IPS-18c (cell line): ENCODE results near the gene SSRP1.

Source experiments
- H3K4me3 ChIP-seq: 2 replicates; pipeline ENCODE4 v1.7.0; 2013; ENCODE audit warnings: low read depth, mild to moderate bottlenecking, low read length, moderate library complexity; ENCODE audit not compliant: insufficient read depth
- H3K9me3 ChIP-seq: one replicate; pipeline ENCODE4 v1.6.1; 2013; ENCODE audit warnings: mild to moderate bottlenecking, low read length, moderate library complexity; ENCODE audit not compliant: control insufficient read depth, insufficient read depth

Gene SSRP1, protein sequence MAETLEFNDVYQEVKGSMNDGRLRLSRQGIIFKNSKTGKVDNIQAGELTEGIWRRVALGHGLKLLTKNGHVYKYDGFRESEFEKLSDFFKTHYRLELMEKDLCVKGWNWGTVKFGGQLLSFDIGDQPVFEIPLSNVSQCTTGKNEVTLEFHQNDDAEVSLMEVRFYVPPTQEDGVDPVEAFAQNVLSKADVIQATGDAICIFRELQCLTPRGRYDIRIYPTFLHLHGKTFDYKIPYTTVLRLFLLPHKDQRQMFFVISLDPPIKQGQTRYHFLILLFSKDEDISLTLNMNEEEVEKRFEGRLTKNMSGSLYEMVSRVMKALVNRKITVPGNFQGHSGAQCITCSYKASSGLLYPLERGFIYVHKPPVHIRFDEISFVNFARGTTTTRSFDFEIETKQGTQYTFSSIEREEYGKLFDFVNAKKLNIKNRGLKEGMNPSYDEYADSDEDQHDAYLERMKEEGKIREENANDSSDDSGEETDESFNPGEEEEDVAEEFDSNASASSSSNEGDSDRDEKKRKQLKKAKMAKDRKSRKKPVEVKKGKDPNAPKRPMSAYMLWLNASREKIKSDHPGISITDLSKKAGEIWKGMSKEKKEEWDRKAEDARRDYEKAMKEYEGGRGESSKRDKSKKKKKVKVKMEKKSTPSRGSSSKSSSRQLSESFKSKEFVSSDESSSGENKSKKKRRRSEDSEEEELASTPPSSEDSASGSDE

DNA sequence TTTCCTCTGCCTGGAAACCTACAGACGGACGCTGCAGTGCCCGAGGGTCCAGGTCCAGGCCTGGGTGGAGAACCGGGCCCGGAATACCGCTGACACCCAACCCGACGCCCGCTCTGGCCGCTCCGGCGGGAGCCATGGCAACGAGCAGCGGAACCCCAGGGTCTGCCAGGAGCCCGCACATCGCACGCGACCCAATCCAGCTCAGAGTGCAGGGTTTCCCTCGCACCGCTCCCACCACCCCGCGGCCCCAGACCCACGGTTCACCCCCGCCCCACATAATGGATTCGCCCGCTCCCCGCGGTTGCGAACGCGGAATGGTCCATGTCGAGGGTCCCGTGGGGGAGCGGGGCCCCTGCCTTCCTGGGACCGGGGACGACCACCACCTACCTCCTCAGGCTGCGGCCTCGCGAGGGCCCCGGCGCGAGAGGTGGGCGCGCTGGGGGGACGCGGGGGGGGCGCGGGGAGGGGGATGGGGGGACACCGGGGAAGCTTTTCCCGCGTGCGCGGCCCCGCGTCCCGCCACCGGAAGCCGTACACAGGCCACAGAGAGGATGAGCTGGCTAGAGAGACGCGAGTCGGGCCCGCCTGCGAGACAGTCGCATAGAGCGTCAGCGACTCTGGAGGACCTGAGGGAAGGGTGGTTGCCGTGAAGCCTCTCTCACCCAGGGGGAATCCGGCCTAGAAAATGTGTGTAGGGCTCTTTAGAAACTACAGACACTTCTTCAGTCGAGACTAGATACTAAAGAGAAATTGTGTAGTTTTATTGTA, at the start of gene SSRP1:
Gene SSRP1, minus strand, starts transcription at position 550 of the 768 bp plus-strand sequence. CDS start 771 bp downstream, outside the sequence.
- peak within 1 kb of the TSS; percentile 82 for H3K4me3 ChIP-seq

DNA sequence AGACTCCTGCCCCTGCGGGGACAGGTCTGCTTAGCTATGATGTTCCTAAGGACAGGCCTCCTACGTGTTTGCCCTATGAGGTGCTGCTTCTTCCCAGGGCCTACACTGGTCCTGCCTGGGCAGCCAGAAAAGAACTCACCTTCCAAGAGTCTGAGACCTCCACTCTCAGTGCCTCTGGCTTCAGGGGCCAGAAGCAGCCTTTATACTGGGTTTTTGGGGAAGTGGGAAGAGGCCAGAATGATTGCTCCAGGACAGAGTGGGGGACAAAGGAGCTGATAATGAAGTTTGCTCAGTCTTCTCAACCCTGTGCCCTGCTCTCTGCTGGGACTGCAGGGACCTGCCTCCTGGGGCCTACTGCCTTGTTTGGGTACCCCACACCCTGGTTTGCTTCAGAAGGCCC, 45.3 kb upstream of the SSRP1 start, which contains the start of gene PRG3:
Gene PRG3, minus strand, starts transcription at position 176 of the 400 bp plus-strand sequence. CDS start 442 bp downstream, outside the sequence.
- no peak within 1 kb of the TSS for H3K4me3 ChIP-seq

More for the DNA sequence above, at the start of gene SSRP1:
- H3K9me3 ChIP-seq, result no peaks in the 10 kb centered on the region

DNA sequence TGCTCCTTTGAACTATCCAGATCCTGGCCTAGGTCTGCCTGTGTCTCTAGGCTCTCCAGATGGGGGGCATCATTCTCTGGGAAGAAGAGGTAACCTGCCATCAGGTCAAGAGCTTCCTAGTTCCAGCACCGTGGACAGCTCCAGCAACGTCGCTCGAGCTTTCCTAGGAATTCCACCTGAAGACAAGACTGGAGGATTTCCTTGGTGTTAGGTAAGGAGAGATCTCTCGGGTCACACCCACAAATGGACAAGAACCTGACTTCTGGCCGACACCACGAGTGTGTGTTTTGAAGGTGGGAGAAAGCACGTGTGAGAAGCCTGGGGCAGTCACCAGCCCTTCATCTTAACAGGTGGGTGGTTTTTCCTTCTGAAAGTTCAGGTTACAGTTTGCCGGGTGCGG, 44.0 kb upstream of the SSRP1 start:
- Histone ChIP-seq H3K9me3 (no peaks in the 10 kb centered on the region), H3K4me3 (no peak overlapping the region)

More for the DNA sequence above, 45.3 kb upstream of the SSRP1 start, which contains the start of gene PRG3:
- H3K9me3 ChIP-seq, result no peaks in the 10 kb centered on the region

DNA sequence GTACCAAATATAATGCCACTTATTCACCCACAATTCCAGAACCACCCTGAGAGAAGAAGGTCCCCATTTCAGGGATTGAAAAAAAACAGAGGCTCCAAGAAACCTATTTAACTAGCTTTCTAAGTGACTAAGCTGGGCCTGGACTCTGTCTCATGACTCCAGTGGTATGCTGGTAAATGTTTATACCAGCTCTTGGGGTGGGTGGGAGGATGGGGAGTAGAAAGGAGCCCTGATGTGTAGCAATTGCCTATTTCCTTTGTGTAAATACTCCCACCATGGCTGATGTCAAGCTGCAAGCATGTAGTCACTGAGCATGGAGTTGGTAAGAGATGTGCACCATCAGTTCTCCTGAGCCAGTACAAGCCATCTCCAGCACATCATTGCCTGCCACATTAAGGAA, 42.5 kb upstream of the SSRP1 start:
- Histone ChIP-seq H3K9me3 (no peaks in the 10 kb centered on the region), H3K4me3 (no peak overlapping the region)

DNA sequence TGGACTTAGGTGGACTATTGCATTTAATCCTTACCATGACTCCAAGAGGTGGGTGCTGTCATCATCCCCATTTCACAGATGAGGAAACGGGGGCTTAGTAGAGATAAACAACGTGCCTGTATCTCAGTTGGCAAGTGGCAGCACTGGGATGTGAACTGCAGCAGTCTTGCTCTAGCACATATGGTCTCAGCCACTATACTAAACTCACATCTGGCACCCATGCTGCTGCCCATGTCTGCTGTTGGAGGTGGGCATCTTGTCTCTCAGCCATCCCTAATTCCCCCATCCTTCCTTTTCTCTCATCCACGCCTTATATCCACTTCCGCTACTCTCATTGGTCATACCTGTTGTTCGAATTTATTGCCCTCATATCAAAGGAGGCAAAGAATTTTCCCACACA, 41.4 kb upstream of the SSRP1 start:
- H3K9me3 ChIP-seq, result no peaks in the 10 kb centered on the region

DNA sequence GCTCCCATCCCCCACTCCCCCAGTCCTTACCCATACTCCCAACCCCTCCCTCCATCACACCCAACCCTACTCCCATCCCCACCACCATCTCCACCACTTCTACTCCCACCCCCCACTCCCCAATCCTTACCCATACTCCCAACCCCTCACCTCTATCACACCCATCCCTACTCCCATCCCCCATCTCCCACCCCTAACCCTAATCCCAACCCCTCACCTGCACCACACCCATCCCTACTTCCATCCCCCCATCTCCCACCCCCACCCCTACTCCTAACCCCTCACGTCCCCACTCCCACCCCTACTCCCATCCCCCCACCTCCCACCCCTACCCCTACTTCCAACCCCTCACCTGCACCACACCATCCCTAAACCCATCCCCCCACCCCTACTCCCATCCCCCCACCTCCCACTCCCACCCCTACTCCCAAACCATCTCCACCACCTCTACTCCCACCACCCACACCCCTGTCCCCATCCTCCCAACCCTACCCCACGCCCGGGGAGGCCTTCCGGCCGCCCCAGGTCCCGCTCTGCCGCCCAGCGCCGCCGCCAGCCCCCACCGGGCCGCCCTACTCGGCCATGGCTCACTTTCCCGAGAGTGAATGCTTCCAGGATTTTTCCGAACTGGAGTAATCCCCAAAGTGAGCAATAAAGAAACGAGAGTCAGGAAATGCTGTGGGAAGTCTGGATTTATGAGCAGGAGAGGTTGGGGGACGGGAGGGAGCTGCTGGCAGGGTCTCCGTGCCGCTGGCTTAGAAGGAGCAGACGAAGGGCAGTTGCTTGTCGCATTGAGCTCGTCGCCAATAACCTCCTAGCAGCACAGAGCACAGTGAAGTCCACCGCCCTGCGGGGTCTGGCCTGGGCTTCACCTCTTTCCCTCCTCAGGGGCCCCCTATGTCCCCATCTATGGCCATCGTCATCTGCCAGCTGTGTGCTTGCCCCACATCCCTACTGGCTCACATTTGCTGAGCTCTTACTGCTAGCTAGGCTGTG, 40.7 kb upstream of the SSRP1 start:
- Histone ChIP-seq H3K4me3 (no peak overlapping the region), H3K9me3 (no peaks in the 10 kb centered on the region)

More for the DNA sequence above, 41.4 kb upstream of the SSRP1 start:
- no peak overlapping the region for H3K4me3 ChIP-seq

DNA sequence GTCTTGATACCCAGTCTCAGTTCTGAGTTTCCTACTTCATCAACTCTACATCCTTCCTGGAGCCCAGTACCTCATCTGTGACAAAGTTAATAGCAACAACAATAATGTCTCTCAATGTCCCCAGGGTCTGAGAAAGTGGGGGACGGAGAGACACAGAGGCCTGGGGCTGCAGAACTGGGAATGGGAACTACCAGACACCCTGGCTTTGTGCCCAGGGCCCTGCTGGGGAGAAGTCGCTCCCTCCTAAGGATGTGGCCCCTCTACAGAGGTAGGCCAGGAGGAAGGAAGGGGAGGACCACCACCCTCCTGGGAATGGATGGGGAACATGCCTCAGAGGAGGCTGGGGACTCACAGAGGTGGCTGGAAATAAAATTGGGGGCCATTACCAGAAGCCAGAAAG, 39.8 kb upstream of the SSRP1 start:
- Histone ChIP-seq H3K4me3 (no peak overlapping the region), H3K9me3 (no peaks in the 10 kb centered on the region)

DNA sequence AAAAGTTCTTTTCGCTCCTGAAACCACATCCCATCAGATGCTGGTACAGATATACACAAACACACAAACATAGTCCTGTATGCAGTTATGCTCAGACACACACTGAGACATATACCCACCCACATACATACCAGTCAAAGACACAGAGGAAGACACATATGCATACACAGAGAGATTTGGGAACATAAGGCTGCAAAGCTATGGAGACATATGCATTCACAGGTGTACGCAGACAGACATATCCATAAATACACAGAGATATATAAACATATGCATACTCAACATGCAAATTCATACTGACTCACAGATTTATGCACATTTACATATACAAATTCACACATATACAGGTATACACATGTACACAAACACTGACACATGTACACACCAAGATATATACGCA, 39.3 kb upstream of the SSRP1 start:
- Histone ChIP-seq H3K9me3 (no peaks in the 10 kb centered on the region), H3K4me3 (no peak overlapping the region)

DNA sequence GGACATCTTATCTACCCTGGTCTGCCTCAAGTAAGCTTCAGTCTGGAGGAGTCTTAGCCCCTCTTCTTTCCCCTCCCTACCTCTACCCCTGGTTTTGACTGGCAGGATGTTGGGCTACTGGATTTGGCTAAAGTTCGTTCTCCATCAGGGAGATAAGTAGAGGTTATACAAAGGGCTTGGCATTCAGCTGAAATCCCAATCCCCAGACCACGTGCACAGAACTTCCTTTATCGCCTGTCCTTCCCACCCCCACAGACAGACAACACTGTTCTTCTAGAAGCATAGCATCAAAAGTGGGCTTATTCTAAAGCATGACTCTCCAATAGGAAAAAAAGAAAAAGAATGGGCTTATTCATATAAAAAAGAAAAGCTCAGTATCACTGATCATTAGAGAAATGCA, 37.5 kb upstream of the SSRP1 start:
- no peak overlapping the region for H3K4me3 ChIP-seq
- H3K9me3 ChIP-seq, result no peaks in the 10 kb centered on the region

DNA sequence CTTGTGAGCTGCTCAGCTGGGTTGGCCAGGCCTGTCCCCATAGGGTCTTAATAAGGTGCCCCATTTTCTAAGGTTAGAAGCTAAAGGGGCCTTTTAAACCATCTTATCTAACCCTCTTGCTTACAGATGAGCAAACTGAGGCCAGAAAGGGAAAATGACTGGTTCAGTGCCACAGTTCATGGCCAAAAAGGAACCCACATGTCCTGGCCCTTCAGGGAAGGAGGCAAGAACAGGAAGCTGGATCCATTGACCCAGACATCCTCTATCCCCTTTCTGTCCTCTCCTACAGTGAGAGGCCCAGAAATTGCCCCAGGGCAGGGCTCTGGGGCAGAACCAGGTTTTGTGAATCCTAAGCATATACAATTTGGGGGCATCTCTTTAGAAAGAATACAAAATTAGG, 35.2 kb upstream of the SSRP1 start:
- Histone ChIP-seq H3K9me3 (no peaks in the 10 kb centered on the region), H3K4me3 (no peak overlapping the region)

DNA sequence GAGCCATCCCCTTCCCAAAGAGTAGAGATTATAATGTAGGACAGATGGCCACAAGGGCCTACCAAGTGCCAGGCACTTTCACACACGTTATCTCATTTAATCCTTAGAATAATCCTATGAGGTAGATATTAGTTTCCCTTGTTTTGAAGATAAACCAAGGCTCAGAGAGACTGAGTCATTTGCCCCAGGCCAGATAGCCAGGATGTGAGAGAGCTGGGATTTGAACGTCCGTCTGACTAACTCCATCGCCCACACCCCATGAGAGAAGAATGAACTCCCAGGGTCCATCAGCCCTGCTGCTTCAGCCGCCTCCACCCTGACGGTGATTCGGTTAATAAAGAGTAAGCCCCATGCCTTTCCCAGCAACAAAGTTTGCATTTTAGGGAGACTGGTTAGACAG, 34.6 kb upstream of the SSRP1 start:
- Histone ChIP-seq H3K4me3 (no peak overlapping the region), H3K9me3 (no peaks in the 10 kb centered on the region)

DNA sequence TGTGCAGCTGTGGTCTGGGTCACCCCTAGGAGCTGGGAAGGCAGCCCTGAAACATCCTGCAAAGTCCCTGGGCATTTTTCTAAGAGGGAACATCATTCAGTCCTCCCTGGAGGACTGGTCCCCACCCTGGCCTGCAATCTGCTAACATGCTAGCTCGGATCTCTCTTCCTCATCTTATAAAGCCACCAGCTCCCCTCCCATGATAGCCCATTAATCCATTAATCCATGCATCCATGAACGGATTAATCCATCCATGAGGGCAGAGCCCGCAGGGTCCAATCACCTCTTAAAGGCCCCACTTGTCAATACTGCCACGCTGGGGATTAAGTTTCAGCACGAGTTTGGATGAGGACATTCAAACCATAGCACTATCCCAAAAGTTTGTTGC, 33.1 kb upstream of the SSRP1 start:
- Histone ChIP-seq H3K9me3 (no peaks in the 10 kb centered on the region), H3K4me3 (no peak overlapping the region)

DNA sequence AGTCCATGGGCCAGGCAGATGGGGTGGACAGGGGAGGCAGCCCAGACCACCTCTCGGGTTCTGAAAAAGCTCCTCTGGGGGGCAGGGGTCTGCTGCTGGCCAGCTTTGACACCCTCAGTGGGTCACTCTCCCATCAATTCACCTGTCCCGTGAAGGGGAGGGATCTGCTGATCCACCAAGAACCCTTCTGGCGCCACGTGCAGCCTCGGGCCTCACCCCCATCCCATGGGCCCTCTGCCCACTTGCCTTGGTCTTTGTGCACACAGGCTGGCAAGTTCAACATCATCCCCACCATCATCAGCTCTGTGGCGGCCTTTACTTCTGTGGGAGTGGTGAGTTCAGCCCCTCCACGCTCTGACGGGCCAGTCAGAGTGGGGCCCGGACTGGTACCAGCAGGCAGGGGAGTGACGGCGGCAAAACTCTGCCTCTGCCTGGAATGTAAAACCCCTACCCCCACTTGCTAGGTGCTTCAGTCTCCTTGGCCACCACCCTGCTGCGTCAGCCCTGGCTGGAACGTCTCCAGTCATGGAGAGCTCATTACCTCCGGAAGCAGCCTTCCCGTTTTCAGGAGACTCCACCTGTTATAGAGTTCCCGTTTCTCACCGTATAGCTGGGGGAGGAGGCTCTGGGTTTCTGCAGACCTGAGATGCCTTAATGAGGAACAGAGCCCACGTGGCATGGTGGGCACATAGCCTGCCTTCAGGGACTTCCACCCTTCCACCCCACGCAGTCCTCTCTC, 32.6 kb upstream of the SSRP1 start:
- Histone ChIP-seq H3K4me3 (no peak overlapping the region), H3K9me3 (no peaks in the 10 kb centered on the region)

DNA sequence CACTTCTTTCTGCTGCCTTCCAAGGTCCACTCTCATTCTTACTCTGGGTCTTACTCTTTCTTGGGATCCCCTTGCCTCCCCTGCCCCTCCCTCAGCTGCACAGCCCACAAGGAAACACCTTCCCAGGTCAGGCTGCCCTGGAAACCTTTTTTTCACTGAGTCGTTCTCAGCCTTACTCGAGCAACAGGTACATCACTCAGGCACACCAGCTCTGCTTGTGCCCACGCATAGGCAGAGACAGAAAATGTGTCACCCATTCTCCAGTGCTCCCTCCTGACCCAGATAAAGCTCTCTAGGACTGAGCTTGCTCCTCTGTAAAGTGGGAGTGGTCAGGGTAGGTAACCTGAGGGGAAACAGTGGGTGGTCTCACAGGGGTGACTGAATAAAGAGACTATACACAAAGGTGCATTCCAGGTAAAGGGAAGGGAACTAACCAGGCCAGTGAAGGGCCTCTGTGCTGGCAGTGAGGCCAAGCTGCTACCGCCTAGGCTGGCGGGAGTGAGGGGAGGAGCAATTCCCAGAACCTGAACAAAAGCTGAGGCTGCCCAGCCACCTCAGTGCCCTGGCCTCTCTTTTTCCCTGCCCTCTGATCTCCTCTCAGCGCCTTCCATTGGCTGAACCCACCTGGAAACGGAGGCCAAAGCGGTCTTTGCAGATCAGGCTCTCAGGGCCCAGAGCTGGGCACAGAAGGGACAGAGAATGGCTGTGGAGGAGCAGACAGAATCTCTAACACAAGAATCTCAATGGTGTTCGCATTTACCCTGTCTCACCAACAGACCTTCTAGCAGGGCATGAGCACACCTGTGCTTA, 29.4 kb upstream of the SSRP1 start:
- no peaks in the 10 kb centered on the region for H3K9me3 ChIP-seq
- H3K4me3 ChIP-seq, result no peak overlapping the region
